ENCODE measurements around the gene RPL29. TPM values are rescaled to one million over a fixed set of nuclear protein-coding genes. Genes with fewer than 3 reads are reported as not detected.

RPL29 gene
- total RNA-seq, 1 donor from 2014 or later, result 1,532 TPM

- Histone ChIP-seq H3K27me3 (ENCODE audit: control insufficient read depth in 3 of 3, insufficient read depth in 3 of 3, low read length in 3 of 3) (no peaks in the 10 kb centered on the region), H3K9me3 (ENCODE audit: control insufficient read depth in 3 of 3, low read length in 3 of 3) (no peaks in the 10 kb centered on the region), H3K4me3 (ENCODE audit: low read length in 3 of 3) (peak overlapping the region; percentile 68 to 73 (median 72)), H3K27ac (ENCODE audit: low read depth, low read length) (peak overlapping the region; percentile 73), H3K36me3 (ENCODE audit: control insufficient read depth in 3 of 3, insufficient read depth in 3 of 3, low read length in 3 of 3) (peaks cover 0 to 3% (median 2%) of the 10 kb centered on the region in 3 donors), H3K4me1 (ENCODE audit: control insufficient read depth in 3 of 3, insufficient read depth in 3 of 3, low read length in 3 of 3) (peaks cover 56 to 76% (median 66%) of the 10 kb centered on the region in 3 donors), H3K9ac (ENCODE audit: low read depth in 1 of 3, low read length in 3 of 3) (peak overlapping the region; percentile 72 to 91 (median 78))
Measured at GRCh38 chr3:51968170-51968775, 27.4 kb downstream of the RPL29 start.

DNA sequence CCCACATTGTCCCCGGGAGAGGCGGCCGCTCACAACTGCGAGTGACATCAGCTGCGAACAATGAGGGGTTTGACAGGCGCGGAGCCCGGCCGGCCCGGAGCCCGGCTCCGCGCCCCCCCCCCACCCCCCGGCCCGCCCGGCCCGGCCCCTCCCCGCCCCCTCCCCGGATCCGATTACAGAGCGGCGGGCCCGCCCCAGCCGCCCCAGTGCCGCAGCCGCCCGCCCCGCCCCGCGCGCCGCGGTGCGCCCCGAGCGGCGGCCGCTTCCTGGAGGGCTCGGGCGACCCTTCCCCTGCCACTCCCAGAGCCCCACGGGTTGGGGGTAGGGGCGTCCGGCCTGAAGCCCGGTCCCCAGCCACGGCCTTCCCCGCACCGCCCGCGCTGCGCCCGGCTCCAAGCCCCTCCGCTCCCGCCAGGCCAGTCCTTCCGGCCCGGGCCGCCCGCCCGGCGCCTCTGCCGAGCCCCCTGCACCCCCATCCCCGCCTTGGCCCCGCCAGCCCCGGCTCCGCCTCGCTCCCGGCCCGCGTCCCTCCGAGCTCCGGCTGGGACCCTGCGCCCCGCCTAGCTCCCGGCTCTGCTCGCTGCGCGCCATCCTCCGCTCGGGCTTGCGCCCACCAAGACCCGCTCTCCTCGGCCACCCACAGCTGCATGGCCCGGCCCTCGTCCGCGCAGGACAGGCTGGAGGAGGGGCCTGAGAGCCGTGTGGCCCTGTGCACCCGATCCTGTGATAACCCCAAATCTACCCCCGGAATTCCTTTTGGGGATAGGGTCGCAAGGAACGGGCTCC, 28.1 kb downstream of the RPL29 start, which contains the start of gene PCBP4:
Gene PCBP4 (minus strand): TSS at position 71 of the 786 bp plus-strand sequence. CDS start 6,214 bp downstream, outside the sequence.
- no peaks in the 10 kb centered on the region for H3K9me3 ChIP-seq (ENCODE audit: control insufficient read depth in 3 of 3, low read length in 3 of 3)
- peak within 1 kb of the TSS; percentile 74 to 97 (median 91) for H3K4me3 ChIP-seq (ENCODE audit: low read length in 3 of 3)
- peaks cover 0 to 3% (median 2%) of the 10 kb centered on the region in 3 donors for H3K36me3 ChIP-seq (ENCODE audit: control insufficient read depth in 3 of 3, insufficient read depth in 3 of 3, low read length in 3 of 3)
- H3K27me3 ChIP-seq (ENCODE audit: control insufficient read depth in 3 of 3, insufficient read depth in 3 of 3, low read length in 3 of 3), result no peaks in the 10 kb centered on the region
- H3K4me1 ChIP-seq (ENCODE audit: control insufficient read depth in 3 of 3, insufficient read depth in 3 of 3, low read length in 3 of 3), result peaks cover 63 to 83% (median 73%) of the 10 kb centered on the region in 3 donors
- peak within 1 kb of the TSS; percentile 81 to 98 (median 94) for H3K9ac ChIP-seq (ENCODE audit: low read depth in 1 of 3, low read length in 3 of 3)
- H3K27ac ChIP-seq (ENCODE audit: low read depth, low read length), result peak within 1 kb of the TSS; percentile 80

DNA sequence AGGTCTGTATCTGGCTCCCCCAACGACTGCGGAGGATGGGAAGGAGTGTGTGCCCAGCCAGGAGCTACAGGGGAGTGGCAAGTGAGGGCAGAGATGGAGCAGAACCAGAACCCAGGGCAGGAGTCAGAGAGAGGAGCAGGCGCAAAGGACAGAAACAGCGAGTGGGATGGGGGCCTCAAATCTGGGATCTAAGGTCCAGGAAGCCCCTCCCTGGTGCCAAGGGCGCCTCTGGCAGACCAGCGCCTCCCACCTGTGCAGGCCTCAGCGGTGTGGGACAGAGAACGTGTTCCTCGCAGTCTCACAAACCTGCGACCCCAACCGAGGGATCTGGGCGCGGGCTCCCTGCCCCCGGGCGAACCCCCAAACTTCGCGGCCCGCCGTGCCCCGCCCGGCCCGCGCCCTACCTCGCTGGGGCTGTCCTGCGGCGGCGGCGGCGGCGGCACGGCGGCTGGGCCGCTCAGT, 28.7 kb downstream of the RPL29 start:
- Histone ChIP-seq H3K9ac (ENCODE audit: low read depth in 1 of 3, low read length in 3 of 3) (peak overlapping the region; percentile 81 to 98 (median 94)), H3K9me3 (ENCODE audit: control insufficient read depth in 3 of 3, low read length in 3 of 3) (no peaks in the 10 kb centered on the region), H3K36me3 (ENCODE audit: control insufficient read depth in 3 of 3, insufficient read depth in 3 of 3, low read length in 3 of 3) (peaks cover 0 to 3% (median 2%) of the 10 kb centered on the region in 3 donors), H3K27ac (ENCODE audit: low read depth, low read length) (peak overlapping the region; percentile 80), H3K4me1 (ENCODE audit: control insufficient read depth in 3 of 3, insufficient read depth in 3 of 3, low read length in 3 of 3) (peaks cover 70 to 89% (median 79%) of the 10 kb centered on the region in 3 donors), H3K27me3 (ENCODE audit: control insufficient read depth in 3 of 3, insufficient read depth in 3 of 3, low read length in 3 of 3) (no peaks in the 10 kb centered on the region), H3K4me3 (ENCODE audit: low read length in 3 of 3) (peak overlapping the region; percentile 74 to 97 (median 91))

DNA sequence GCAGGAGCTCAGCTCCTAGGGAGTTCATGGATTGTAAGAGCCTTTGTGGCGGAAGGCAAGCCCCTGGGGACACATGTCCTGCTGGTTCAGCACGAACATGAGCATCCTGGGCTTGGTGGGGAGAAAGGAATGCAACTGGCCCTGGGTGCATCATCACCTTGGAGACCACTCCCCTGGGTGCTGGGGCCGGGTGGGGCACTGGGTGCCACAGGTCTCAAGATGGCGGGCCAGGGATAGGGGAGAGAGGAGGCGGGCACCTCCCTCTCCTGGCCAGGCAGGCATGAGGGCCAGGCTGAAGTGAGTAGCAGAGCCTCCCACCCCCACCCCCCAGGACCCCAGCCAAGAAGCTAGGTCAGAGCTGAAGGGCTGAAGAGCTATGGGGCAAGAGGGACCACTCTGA, 29.2 kb downstream of the RPL29 start:
- Histone ChIP-seq H3K36me3 (ENCODE audit: control insufficient read depth in 3 of 3, insufficient read depth in 3 of 3, low read length in 3 of 3) (peaks cover 0 to 3% (median 2%) of the 10 kb centered on the region in 3 donors), H3K27me3 (ENCODE audit: control insufficient read depth in 3 of 3, insufficient read depth in 3 of 3, low read length in 3 of 3) (no peaks in the 10 kb centered on the region), H3K9ac (ENCODE audit: low read depth in 1 of 3, low read length in 3 of 3) (peak overlapping the region; percentile 81 to 98 (median 94)), H3K4me3 (ENCODE audit: low read length in 3 of 3) (peak overlapping the region; percentile 74 to 97 (median 91)), H3K27ac (ENCODE audit: low read depth, low read length) (peak overlapping the region; percentile 80), H3K9me3 (ENCODE audit: control insufficient read depth in 3 of 3, low read length in 3 of 3) (no peaks in the 10 kb centered on the region), H3K4me1 (ENCODE audit: control insufficient read depth in 3 of 3, insufficient read depth in 3 of 3, low read length in 3 of 3) (peaks cover 74 to 92% (median 84%) of the 10 kb centered on the region in 3 donors)

DNA sequence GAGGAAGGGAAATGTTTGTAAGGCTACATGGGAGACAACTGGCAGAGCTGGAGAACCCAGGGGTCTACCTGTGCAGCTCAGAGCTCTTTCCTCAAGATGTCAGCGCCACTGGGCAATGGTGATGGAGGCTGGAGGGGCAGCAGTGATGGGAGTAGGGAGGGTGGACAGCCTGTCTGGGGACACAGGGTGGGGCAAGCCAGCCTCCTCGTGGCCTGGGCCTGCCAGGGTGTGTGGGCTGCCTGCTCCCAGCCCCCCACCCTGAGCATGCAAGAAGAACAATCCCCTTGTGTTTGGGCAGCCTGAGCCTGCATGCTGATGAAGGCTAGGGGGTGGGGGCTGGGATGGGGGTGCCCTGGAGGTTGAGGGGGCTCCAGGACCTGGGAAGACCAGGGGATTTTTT, 29.7 kb downstream of the RPL29 start:
- Histone ChIP-seq H3K27me3 (ENCODE audit: control insufficient read depth in 3 of 3, insufficient read depth in 3 of 3, low read length in 3 of 3) (no peaks in the 10 kb centered on the region), H3K9ac (ENCODE audit: low read depth in 1 of 3, low read length in 3 of 3) (peak overlapping the region in 2 of 3 donors; percentile 81 to 98), H3K4me3 (ENCODE audit: low read length in 3 of 3) (peak overlapping the region in 2 of 3 donors; percentile 74 to 97), H3K36me3 (ENCODE audit: control insufficient read depth in 3 of 3, insufficient read depth in 3 of 3, low read length in 3 of 3) (peaks cover 1 to 3% (median 2%) of the 10 kb centered on the region in 3 donors), H3K27ac (ENCODE audit: low read depth, low read length) (peak overlapping the region; percentile 80), H3K4me1 (ENCODE audit: control insufficient read depth in 3 of 3, insufficient read depth in 3 of 3, low read length in 3 of 3) (peaks cover 74 to 90% (median 87%) of the 10 kb centered on the region in 3 donors), H3K9me3 (ENCODE audit: control insufficient read depth in 3 of 3, low read length in 3 of 3) (no peaks in the 10 kb centered on the region)

GRCh38 chr3:51964521-51964920, 31.2 kb downstream of the RPL29 start:
- peak overlapping the region in 1 of 3 donors; percentile 98 for H3K9ac ChIP-seq (ENCODE audit: low read depth in 1 of 3, low read length in 3 of 3)
- peak overlapping the region; percentile 86 for H3K27ac ChIP-seq (ENCODE audit: low read depth, low read length)
- no peaks in the 10 kb centered on the region for H3K27me3 ChIP-seq (ENCODE audit: control insufficient read depth in 3 of 3, insufficient read depth in 3 of 3, low read length in 3 of 3)
- H3K9me3 ChIP-seq (ENCODE audit: control insufficient read depth in 3 of 3, low read length in 3 of 3), result no peaks in the 10 kb centered on the region
- H3K4me1 ChIP-seq (ENCODE audit: control insufficient read depth in 3 of 3, insufficient read depth in 3 of 3, low read length in 3 of 3), result peaks cover 60 to 75% (median 72%) of the 10 kb centered on the region in 3 donors
- peak overlapping the region in 1 of 3 donors; percentile 35 for H3K4me3 ChIP-seq (ENCODE audit: low read length in 3 of 3)
- peaks cover 9 to 16% (median 11%) of the 10 kb centered on the region in 3 donors for H3K36me3 ChIP-seq (ENCODE audit: control insufficient read depth in 3 of 3, insufficient read depth in 3 of 3, low read length in 3 of 3)

DNA sequence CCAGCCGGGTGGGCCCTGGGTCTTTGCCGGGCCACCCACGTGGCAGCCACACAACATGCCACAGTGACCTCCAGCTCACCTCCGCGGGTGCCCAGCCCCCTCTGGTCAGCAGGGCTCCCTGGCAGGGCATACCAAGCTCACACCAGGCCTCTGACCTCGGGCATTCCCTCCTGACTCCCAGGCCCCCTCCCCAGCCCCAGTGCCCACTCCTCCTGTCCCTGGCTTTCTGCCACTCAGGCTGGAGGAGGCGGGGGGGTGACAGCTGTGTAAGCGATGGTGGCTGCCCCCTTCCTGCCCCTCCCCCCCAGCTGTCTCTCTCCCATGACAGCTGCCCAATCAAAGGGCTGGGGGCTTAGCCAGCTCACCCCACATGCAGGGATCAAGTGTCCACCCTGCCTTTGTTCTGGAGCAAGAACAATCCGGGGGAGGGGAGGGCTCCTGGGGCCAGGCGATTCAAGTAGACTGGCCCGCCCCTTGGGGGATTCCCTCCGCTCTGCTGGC, 31.7 kb downstream of the RPL29 start:
- no peaks in the 10 kb centered on the region for H3K27me3 ChIP-seq (ENCODE audit: control insufficient read depth in 3 of 3, insufficient read depth in 3 of 3, low read length in 3 of 3)
- peaks cover 9 to 21% (median 15%) of the 10 kb centered on the region in 3 donors for H3K36me3 ChIP-seq (ENCODE audit: control insufficient read depth in 3 of 3, insufficient read depth in 3 of 3, low read length in 3 of 3)
- peak overlapping the region in 1 of 3 donors; percentile 35 for H3K4me3 ChIP-seq (ENCODE audit: low read length in 3 of 3)
- H3K9ac ChIP-seq (ENCODE audit: low read depth in 1 of 3, low read length in 3 of 3), result peak overlapping the region in 2 of 3 donors; percentile 23 to 98
- H3K4me1 ChIP-seq (ENCODE audit: control insufficient read depth in 3 of 3, insufficient read depth in 3 of 3, low read length in 3 of 3), result peaks cover 55 to 69% (median 68%) of the 10 kb centered on the region in 3 donors
- peak overlapping the region; percentile 86 for H3K27ac ChIP-seq (ENCODE audit: low read depth, low read length)
- H3K9me3 ChIP-seq (ENCODE audit: control insufficient read depth in 3 of 3, low read length in 3 of 3), result no peaks in the 10 kb centered on the region

DNA sequence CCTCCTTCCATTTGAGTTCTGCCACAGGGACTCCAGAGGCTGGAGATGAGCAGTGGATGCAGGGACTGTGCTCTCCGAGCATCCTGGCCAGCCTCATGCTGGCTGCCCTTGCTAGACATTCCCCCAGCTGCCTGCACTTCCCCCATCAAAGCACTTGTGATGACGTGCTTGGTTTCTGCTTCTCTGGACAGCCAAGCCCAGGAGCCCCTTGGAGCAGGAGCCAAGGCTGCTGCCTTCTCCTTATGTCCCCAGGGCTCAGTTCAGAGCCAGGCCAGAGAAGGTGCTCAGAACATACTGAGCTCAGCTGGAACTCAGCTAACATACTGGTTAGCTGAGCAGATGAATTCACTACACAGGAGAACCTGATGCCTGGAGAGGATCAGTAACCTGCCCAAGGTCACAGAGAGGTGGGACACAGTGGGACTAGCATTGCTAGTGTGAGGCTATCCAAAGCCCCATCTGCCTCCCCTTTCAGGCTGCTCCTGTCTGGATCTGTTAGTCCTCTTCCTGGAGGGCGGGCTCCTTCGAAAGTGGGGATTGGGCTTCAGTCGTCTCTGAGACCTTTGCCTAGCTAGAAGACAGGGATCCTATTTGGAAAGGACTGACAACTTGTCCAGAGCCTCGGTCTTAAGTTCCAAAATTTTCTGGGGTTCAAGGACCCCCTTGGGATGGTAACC, 32.7 kb downstream of the RPL29 start:
- Histone ChIP-seq H3K27me3 (ENCODE audit: control insufficient read depth in 3 of 3, insufficient read depth in 3 of 3, low read length in 3 of 3) (no peaks in the 10 kb centered on the region), H3K4me1 (ENCODE audit: control insufficient read depth in 3 of 3, insufficient read depth in 3 of 3, low read length in 3 of 3) (peaks cover 49 to 61% (median 61%) of the 10 kb centered on the region in 3 donors), H3K9ac (ENCODE audit: low read depth in 1 of 3, low read length in 3 of 3) (peak overlapping the region in 2 of 3 donors; percentile 61 to 98), H3K4me3 (ENCODE audit: low read length in 3 of 3) (peak overlapping the region in 1 of 3 donors; percentile 29), H3K27ac (ENCODE audit: low read depth, low read length) (peak overlapping the region; percentile 86), H3K36me3 (ENCODE audit: control insufficient read depth in 3 of 3, insufficient read depth in 3 of 3, low read length in 3 of 3) (peaks cover 16 to 28% (median 20%) of the 10 kb centered on the region in 3 donors), H3K9me3 (ENCODE audit: control insufficient read depth in 3 of 3, low read length in 3 of 3) (no peaks in the 10 kb centered on the region)
